KMS-11 (cell line): Measurements from ENCODE around the gene LIPF.

Experiments
- H2AFZ ChIP-seq: fragments of 200-600 bp; sonication (generic); 2 replicates; pipeline ENCODE4 v1.6.1; 2016; ENCODE audit warnings: antibody characterized with exemption, mixed run types, low read depth
- H3K27ac ChIP-seq: fragments of 200-600 bp; sonication (generic); 2 replicates; pipeline ENCODE4 v1.6.1; 2016; ENCODE audit warnings: mild to moderate bottlenecking, mixed run types
- H3K27me3 ChIP-seq: fragments of 200-600 bp; sonication (generic); 2 replicates; pipeline ENCODE4 v1.6.1; 2017; ENCODE audit warnings: mild to moderate bottlenecking, low read depth, mixed run types, moderate library complexity; ENCODE audit not compliant: insufficient read depth
- H3K36me3 ChIP-seq: fragments of 200-600 bp; sonication (generic); 2 replicates; pipeline ENCODE4 v1.6.1; 2017; ENCODE audit warnings: mild to moderate bottlenecking, mixed run types; ENCODE audit not compliant: insufficient read depth
- H3K4me1 ChIP-seq: fragments of 200-600 bp; sonication (generic); 2 replicates; pipeline ENCODE4 v1.6.1; 2016; ENCODE audit warnings: mild to moderate bottlenecking, low read depth, mixed run types; ENCODE audit not compliant: poor library complexity, severe bottlenecking
- H3K4me2 ChIP-seq: fragments of 200-600 bp; sonication (generic); 2 replicates; pipeline ENCODE4 v1.7.0; 2016; ENCODE audit warnings: mild to moderate bottlenecking, mixed run types
- H3K4me3 ChIP-seq: fragments of 200-600 bp; sonication (generic); IDR thresholded peaks from 2 replicates; pipeline ENCODE4 v1.6.1; 2017; ENCODE audit warnings: low read depth, low read length, mixed read lengths; ENCODE audit not compliant: insufficient read depth
- H3K79me2 ChIP-seq: fragments of 200-600 bp; sonication (generic); 2 replicates; pipeline ENCODE4 v1.6.1; 2016; ENCODE audit warnings: low read depth, mixed run types; ENCODE audit not compliant: insufficient read depth
- H3K9ac ChIP-seq: fragments of 200-600 bp; sonication (generic); 2 replicates; pipeline ENCODE4 v1.6.1; 2016; ENCODE audit warnings: mild to moderate bottlenecking, mixed run types
- H4K20me1 ChIP-seq: fragments of 200-600 bp; sonication (generic); 2 replicates; pipeline ENCODE4 v1.6.1; 2016; ENCODE audit warnings: mild to moderate bottlenecking, mixed run types; ENCODE audit not compliant: insufficient read depth
- CTCF ChIP-seq: fragments of 200-600 bp; sonication (generic); conservative IDR thresholded peaks from 2 replicates; pipeline ENCODE4 v1.6.1; 2017; ENCODE audit warnings: low read depth, mild to moderate bottlenecking, antibody characterized with exemption, low read length, moderate library complexity, mixed read lengths

Gene LIPF

GRCh38 chr10:88657901-88658300 lies 6.3 kb upstream of the LIPF start:
- TF ChIP-seq CTCF, result no peak
- Histone ChIP-seq H4K20me1 (no peaks in the 10 kb centered on the region), H3K27me3 (no peaks in the 10 kb centered on the region), H3K79me2 (no peaks in the 10 kb centered on the region), H3K4me2 (no peak overlapping the region), H3K36me3 (no peaks in the 10 kb centered on the region), H3K27ac (no peak overlapping the region), H3K4me3 (no peak overlapping the region), H3K4me1 (no peaks in the 10 kb centered on the region), H3K9ac (no peak overlapping the region), H2AFZ (no peak overlapping the region)

- Histone ChIP-seq H2AFZ (no peak overlapping the region), H3K4me2 (no peak overlapping the region), H3K27me3 (no peaks in the 10 kb centered on the region), H3K79me2 (no peaks in the 10 kb centered on the region), H3K27ac (no peak overlapping the region), H3K36me3 (no peaks in the 10 kb centered on the region), H3K4me3 (no peak overlapping the region), H4K20me1 (no peaks in the 10 kb centered on the region), H3K4me1 (no peaks in the 10 kb centered on the region), H3K9ac (no peak overlapping the region)
- TF ChIP-seq CTCF, result no peak
Measured at GRCh38 chr10:88659725-88660597, 4.3 kb upstream of the LIPF start.

GRCh38 chr10:88660598-88660884 lies 3.7 kb upstream of the LIPF start:
- H3K4me1 ChIP-seq, result no peaks in the 10 kb centered on the region
- no peak overlapping the region for H3K4me2 ChIP-seq
- H3K4me3 ChIP-seq, result no peak overlapping the region
- H4K20me1 ChIP-seq, result no peaks in the 10 kb centered on the region
- H3K27me3 ChIP-seq, result no peaks in the 10 kb centered on the region
- no peak overlapping the region for H2AFZ ChIP-seq
- no peak for TF ChIP-seq CTCF
- no peaks in the 10 kb centered on the region for H3K79me2 ChIP-seq
- H3K9ac ChIP-seq, result no peak overlapping the region
- H3K27ac ChIP-seq, result no peak overlapping the region
- no peaks in the 10 kb centered on the region for H3K36me3 ChIP-seq

GRCh38 chr10:88661018-88661417 lies 3.2 kb upstream of the LIPF start:
- H3K4me3 ChIP-seq, result no peak overlapping the region
- no peak for TF ChIP-seq CTCF
- no peak overlapping the region for H2AFZ ChIP-seq
- H4K20me1 ChIP-seq, result no peaks in the 10 kb centered on the region
- H3K27ac ChIP-seq, result no peak overlapping the region
- no peaks in the 10 kb centered on the region for H3K36me3 ChIP-seq
- H3K4me2 ChIP-seq, result no peak overlapping the region
- H3K79me2 ChIP-seq, result no peaks in the 10 kb centered on the region
- H3K27me3 ChIP-seq, result no peaks in the 10 kb centered on the region
- H3K4me1 ChIP-seq, result no peaks in the 10 kb centered on the region
- H3K9ac ChIP-seq, result no peak overlapping the region
